ENCODE results near the gene KRT82. TPM values are rescaled to one million over a fixed set of nuclear protein-coding genes. Genes with fewer than 3 reads are reported as not detected.

Gene KRT82
- total and polyA plus RNA-seq, 2 experiments from 2014 or later: not detected

- H3K4me1 ChIP-seq (ENCODE audit: insufficient read depth): peaks cover 5% of the 10 kb centered on the region; the same call in 1 of the 2 replicates
- no peak for DNase-seq (ENCODE audit: low spot score)
- Mint-ChIP-seq H3K36me3 (ENCODE audit: low read depth) (no peaks in the 10 kb centered on the region; the same call in 2 of the 3 replicates), H3K4me1 (peaks cover 17% of the 10 kb centered on the region), H3K9me3 (no peaks in the 10 kb centered on the region; the same call in 2 of the 3 replicates), H3K27me3 (ENCODE audit: insufficient read depth, low read depth, poor library complexity) (peaks cover 2% of the 10 kb centered on the region), H3K4me3 (no peak overlapping the region), H3K27ac (no peak overlapping the region)
- H4K20me1 ChIP-seq (replicated peaks; ENCODE audit: insufficient read depth): no peaks in the 10 kb centered on the region
- H3F3A ChIP-seq (replicated peaks; ENCODE audit: low read depth): no peaks in the 10 kb centered on the region
- H3K4me2 ChIP-seq: no peak overlapping the region
- H3K27ac ChIP-seq (ENCODE audit: low read depth): no peak overlapping the region
- no peaks in the 10 kb centered on the region for H3K27me3 ChIP-seq (ENCODE audit: insufficient read depth)
- no peak overlapping the region for H3K4me3 ChIP-seq
- H2AFZ ChIP-seq: no peak overlapping the region
- H3K79me2 ChIP-seq (replicated peaks; ENCODE audit: insufficient read depth): no peaks in the 10 kb centered on the region
- H3K9me2 ChIP-seq (ENCODE audit: insufficient read depth): no peaks in the 10 kb centered on the region
- TF ChIP-seq, protein P1, sequence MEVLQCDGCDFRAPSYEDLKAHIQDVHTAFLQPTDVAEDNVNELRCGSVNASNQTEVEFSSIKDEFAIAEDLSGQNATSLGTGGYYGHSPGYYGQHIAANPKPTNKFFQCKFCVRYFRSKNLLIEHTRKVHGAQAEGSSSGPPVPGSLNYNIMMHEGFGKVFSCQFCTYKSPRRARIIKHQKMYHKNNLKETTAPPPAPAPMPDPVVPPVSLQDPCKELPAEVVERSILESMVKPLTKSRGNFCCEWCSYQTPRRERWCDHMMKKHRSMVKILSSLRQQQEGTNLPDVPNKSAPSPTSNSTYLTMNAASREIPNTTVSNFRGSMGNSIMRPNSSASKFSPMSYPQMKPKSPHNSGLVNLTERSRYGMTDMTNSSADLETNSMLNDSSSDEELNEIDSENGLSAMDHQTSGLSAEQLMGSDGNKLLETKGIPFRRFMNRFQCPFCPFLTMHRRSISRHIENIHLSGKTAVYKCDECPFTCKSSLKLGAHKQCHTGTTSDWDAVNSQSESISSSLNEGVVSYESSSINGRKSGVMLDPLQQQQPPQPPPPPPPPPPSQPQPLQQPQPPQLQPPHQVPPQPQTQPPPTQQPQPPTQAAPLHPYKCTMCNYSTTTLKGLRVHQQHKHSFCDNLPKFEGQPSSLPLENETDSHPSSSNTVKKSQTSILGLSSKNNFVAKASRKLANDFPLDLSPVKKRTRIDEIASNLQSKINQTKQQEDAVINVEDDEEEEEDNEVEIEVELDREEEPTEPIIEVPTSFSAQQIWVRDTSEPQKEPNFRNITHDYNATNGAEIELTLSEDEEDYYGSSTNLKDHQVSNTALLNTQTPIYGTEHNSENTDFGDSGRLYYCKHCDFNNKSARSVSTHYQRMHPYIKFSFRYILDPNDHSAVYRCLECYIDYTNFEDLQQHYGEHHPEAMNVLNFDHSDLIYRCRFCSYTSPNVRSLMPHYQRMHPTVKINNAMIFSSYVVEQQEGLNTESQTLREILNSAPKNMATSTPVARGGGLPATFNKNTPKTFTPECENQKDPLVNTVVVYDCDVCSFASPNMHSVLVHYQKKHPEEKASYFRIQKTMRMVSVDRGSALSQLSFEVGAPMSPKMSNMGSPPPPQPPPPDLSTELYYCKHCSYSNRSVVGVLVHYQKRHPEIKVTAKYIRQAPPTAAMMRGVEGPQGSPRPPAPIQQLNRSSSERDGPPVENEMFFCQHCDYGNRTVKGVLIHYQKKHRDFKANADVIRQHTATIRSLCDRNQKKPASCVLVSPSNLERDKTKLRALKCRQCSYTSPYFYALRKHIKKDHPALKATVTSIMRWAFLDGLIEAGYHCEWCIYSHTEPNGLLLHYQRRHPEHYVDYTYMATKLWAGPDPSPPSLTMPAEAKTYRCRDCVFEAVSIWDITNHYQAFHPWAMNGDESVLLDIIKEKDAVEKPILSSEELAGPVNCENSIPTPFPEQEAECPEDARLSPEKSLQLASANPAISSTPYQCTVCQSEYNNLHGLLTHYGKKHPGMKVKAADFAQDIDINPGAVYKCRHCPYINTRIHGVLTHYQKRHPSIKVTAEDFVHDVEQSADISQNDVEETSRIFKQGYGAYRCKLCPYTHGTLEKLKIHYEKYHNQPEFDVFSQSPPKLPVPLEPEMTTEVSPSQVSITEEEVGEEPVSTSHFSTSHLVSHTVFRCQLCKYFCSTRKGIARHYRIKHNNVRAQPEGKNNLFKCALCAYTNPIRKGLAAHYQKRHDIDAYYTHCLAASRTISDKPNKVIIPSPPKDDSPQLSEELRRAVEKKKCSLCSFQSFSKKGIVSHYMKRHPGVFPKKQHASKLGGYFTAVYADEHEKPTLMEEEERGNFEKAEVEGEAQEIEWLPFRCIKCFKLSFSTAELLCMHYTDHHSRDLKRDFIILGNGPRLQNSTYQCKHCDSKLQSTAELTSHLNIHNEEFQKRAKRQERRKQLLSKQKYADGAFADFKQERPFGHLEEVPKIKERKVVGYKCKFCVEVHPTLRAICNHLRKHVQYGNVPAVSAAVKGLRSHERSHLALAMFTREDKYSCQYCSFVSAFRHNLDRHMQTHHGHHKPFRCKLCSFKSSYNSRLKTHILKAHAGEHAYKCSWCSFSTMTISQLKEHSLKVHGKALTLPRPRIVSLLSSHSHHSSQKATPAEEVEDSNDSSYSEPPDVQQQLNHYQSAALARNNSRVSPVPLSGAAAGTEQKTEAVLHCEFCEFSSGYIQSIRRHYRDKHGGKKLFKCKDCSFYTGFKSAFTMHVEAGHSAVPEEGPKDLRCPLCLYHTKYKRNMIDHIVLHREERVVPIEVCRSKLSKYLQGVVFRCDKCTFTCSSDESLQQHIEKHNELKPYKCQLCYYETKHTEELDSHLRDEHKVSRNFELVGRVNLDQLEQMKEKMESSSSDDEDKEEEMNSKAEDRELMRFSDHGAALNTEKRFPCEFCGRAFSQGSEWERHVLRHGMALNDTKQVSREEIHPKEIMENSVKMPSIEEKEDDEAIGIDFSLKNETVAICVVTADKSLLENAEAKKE (CRISPR knock-in tag; IDR thresholded peaks at IDR 0.05): no peak
- TF ChIP-seq ZNF331 (CRISPR knock-in tag; IDR thresholded peaks at IDR 0.05; ENCODE audit: low read depth): no peak
- TF ChIP-seq CTCF (conservative IDR thresholded peaks at IDR 0.05; ENCODE audit: low read depth in 2 of 2): no peak
- TF ChIP-seq EZH2phosphoT487 (IDR thresholded peaks at IDR 0.05; ENCODE audit: unreplicated experiment): no peak
- TF ChIP-seq NANOG (IDR thresholded peaks at IDR 0.05; ENCODE audit: borderline replicate concordance): no peak
- TF ChIP-seq JUNB (IDR thresholded peaks at IDR 0.05; ENCODE audit: unreplicated experiment): no peak
- TF ChIP-seq CREB1 (CRISPR knock-in tag; IDR thresholded peaks at IDR 0.05; ENCODE audit: low read depth): no peak
- TF ChIP-seq STAT1 (IDR thresholded peaks at IDR 0.05; ENCODE audit: unreplicated experiment): no peak
- TF ChIP-seq, protein P2, sequence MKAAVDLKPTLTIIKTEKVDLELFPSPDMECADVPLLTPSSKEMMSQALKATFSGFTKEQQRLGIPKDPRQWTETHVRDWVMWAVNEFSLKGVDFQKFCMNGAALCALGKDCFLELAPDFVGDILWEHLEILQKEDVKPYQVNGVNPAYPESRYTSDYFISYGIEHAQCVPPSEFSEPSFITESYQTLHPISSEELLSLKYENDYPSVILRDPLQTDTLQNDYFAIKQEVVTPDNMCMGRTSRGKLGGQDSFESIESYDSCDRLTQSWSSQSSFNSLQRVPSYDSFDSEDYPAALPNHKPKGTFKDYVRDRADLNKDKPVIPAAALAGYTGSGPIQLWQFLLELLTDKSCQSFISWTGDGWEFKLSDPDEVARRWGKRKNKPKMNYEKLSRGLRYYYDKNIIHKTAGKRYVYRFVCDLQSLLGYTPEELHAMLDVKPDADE (IDR thresholded peaks at IDR 0.05): no peak
- TF ChIP-seq, protein P3, sequence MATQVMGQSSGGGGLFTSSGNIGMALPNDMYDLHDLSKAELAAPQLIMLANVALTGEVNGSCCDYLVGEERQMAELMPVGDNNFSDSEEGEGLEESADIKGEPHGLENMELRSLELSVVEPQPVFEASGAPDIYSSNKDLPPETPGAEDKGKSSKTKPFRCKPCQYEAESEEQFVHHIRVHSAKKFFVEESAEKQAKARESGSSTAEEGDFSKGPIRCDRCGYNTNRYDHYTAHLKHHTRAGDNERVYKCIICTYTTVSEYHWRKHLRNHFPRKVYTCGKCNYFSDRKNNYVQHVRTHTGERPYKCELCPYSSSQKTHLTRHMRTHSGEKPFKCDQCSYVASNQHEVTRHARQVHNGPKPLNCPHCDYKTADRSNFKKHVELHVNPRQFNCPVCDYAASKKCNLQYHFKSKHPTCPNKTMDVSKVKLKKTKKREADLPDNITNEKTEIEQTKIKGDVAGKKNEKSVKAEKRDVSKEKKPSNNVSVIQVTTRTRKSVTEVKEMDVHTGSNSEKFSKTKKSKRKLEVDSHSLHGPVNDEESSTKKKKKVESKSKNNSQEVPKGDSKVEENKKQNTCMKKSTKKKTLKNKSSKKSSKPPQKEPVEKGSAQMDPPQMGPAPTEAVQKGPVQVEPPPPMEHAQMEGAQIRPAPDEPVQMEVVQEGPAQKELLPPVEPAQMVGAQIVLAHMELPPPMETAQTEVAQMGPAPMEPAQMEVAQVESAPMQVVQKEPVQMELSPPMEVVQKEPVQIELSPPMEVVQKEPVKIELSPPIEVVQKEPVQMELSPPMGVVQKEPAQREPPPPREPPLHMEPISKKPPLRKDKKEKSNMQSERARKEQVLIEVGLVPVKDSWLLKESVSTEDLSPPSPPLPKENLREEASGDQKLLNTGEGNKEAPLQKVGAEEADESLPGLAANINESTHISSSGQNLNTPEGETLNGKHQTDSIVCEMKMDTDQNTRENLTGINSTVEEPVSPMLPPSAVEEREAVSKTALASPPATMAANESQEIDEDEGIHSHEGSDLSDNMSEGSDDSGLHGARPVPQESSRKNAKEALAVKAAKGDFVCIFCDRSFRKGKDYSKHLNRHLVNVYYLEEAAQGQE (IDR thresholded peaks at IDR 0.05; ENCODE audit: unreplicated experiment): no peak
- TF ChIP-seq EZH2 (IDR thresholded peaks at IDR 0.05; ENCODE audit: low read depth, unreplicated experiment): no peak
- no peak for TF ChIP-seq ZNF114 (CRISPR knock-in tag; IDR thresholded peaks at IDR 0.05)
- TF ChIP-seq POLR2AphosphoS5 (IDR thresholded peaks at IDR 0.05; ENCODE audit: low read depth): no peak
- no peaks in the 10 kb centered on the region for H3K36me3 ChIP-seq (ENCODE audit: insufficient read depth)
- no peak for ATAC-seq
Observed at GRCh38 chr12:52443966-52444365, 37.8 kb upstream of the KRT82 start.
